Activated gamma-delta T cell treated with anti-CD3 and anti-CD28 coated beads, Interleukin-2, amount 50 U/mL, for 16 hours (primary cell): ENCODE measurements around the gene HOPX.
"Not testable (repeated sequence)": the region's sequence is repeated elsewhere in the genome, so short reads cannot be mapped to it uniquely, and the experiment has no call there.

Experiments
- DNase-seq: peaks from one replicate; pipeline ENCODE4 v3.0.0-alpha.2; 2020; ENCODE audit warnings: low read depth

The HOPX gene

DNA sequence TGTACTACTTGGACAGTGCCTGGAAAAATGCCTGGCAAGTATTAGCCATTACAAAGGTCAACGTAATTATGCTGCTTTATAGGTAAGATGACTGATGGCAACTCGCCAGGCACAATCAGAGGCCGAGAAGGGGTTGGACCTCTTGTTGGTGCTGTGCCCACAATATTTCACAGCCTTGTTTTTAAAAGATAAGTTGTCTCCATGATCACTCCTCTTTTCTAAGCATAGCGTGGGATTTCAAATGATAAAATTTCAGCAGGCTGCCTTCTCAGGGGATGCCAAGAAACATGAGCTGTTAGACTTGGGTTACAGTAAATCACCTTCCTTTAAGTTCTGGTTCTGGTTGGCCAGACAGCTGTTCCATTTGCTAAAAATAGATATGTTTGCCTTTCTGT, 26.9 kb downstream of the HOPX start:
- no peak for DNase-seq

- DNase-seq, result no peak
These were observed 27.4 kb downstream of the HOPX start for GRCh38 chr4:56653461-56654237.

DNA sequence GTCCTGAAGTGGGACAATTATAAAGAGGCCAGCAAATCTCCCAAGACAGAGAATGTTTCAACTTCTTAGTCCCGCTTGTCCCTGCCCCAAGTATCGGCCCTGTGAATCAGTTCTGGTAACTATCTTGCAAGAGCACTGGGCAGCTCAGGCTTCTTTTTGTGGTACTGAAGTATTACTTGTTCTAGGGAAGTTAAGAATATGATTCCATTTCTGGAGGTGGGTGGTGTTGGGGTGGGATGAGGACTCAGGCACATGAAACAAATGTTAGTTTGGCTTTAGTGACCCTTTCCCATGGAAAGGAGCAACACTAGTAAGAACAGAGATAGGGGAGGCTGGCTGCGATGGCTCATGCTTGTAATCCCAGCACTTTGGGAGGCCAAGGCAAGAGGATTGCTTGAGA, 28.9 kb downstream of the HOPX start:
- no peak for DNase-seq

DNA sequence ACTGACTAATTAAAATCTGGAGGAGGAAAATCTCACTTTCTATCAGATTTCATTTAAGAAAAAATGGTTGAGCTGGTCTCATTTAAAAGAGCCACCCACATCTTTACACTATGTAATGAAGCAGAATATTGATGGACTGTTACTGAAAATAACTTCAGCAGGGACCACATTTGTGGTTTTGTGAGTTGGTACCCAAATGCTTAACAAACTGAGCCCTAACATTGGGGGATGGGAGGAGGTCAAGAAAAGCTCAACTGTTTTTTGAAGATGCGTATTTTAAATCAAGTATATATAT, 30.1 kb downstream of the HOPX start:
- DNase-seq, result no peak

DNA sequence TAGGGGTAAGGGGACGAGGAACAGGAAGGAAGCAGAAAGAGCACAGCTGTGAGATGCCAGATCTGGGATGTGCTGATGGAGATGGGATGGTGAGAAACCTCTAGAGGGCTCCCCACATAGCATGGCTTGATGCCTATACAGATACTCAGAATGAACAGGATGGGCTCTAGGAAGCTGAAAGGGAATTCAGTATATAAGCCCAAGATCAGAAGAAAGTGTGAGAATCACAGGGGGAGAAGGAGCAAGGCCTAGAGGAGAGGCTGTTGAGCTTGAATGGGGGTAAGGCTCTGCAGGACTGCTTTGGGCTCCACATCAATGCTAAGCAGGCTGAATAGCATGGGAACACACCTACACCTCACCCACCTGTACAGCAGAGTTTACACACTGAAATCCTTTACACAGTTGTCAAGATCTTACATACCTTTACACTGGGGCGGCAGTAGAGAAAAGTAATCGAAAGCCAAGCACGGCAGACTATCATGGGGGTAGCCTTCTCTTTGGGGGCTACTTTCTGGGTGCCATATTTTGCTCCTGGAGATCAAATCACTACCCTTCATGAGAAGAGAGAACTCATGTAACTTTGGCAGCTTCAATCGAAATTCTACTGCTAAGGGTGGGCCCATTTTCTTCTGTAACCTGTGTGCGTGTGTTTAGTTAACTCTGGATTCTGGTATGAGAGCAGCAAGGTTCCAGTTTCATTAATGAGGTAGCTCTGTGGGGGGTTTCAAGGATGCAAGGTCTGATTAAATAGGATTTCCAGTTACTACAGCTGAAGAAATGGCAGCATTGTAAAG, 30.6 kb downstream of the HOPX start:
- no peak for DNase-seq

GRCh38 chr4:56649445-56650261, 31.4 kb downstream of the HOPX start:
- no peak for DNase-seq

DNA sequence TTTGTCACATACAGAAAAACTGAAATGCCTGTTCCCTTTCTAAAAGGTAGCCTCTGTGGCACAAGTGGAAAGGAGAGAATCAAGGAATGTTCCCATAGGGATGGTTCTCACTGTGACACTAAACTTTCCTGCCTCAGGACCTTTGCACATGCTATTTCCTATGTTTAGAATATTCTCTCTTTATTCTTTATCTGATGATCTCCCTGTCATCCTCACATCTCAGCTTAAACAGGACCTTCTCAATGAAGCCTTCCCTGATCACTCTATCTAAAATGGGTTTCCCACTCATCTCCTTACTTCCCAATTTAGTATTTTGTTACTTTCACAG, 32.3 kb downstream of the HOPX start:
- no peak for DNase-seq

DNA sequence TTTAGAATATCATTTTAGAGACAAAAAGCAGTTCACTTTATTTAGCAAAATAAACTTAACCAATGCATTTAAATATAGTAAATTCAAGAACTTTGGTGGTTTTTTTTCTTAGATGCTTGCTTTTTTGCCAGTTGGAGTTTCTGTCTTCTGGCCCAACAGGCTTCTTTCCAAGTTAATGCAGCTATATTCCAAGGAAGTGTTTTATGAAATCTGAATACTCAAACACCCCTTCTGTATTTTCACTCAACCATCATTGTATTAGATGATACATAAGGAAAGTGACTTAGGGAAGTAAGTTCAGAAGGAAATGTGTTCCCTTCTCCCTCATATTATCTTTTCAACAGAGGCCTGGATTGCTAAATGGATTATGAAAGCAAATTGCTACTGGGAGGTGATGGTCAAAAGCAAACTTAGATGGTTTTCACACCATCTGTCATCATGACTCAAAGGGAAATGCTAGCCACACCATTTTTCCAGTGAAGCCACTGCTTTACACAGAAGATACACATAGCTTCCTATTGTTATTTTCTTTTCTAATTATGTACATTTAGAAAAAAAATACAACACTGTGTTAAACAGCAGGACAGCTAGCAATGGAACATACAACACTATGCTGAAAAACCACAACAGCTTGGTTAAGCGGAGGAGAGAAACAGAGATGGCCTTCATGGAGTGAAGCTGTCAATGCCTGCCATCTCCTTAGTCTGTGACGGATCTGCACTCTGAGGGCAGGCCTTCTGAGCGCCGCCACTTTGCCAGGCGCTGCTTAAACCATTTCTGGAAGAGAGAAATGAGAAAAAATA, 32.9 kb downstream of the HOPX start:
- no peak for DNase-seq

- no peak for DNase-seq
These were observed 34.8 kb downstream of the HOPX start for GRCh38 chr4:56646341-56646740.

- DNase-seq, result no peak
These were observed 37.5 kb downstream of the HOPX start for GRCh38 chr4:56643596-56643995.

- DNase-seq, result no peak
These were observed 39.5 kb downstream of the HOPX start for GRCh38 chr4:56641494-56642051.

- no peak for DNase-seq
These were observed 40.2 kb downstream of the HOPX start for GRCh38 chr4:56640621-56641493.

- DNase-seq, result no peak
These were observed 43.3 kb downstream of the HOPX start for GRCh38 chr4:56637791-56638190.

DNA sequence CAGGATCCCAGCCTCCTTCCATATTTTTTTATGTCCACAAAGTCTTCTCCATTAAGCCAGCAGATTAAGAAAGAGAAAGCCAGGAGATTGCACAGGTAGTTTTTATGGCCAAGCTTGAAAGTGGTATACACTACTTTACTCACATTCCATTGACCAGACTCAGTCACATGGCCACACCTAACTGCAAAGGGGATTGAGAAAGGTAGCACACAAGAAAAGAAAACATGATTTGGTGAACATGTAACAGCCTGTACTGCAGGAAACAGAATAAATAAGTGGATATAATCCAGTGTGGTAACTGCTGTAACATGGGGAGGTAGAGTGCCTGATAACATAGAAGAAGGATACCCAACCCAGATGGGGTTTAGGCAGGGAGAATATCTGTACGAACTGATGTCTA, 43.9 kb downstream of the HOPX start:
- DNase-seq, result no peak

DNA sequence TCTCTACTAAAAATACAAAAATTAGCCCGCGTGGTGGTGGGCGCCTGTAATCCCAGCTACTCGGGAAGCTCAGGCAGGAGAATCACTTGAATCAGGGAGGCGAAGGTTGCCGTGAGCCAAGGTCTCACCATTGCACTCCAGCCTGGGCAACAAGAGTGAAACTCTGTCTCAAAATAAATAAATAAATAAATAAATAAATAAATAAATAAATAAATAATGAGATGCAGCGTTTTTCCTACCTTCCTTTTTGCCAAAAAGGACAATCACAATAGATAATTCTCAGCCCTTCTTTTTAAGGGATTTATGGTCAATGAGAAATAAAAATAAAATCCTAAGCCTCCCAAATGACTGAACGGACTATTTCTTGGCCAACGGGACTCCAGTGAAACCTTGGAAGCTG, 46.1 kb downstream of the HOPX start:
- not testable (repeated sequence) for DNase-seq

GRCh38 chr4:56633486-56633885, 47.6 kb downstream of the HOPX start:
- DNase-seq, result no peak

DNA sequence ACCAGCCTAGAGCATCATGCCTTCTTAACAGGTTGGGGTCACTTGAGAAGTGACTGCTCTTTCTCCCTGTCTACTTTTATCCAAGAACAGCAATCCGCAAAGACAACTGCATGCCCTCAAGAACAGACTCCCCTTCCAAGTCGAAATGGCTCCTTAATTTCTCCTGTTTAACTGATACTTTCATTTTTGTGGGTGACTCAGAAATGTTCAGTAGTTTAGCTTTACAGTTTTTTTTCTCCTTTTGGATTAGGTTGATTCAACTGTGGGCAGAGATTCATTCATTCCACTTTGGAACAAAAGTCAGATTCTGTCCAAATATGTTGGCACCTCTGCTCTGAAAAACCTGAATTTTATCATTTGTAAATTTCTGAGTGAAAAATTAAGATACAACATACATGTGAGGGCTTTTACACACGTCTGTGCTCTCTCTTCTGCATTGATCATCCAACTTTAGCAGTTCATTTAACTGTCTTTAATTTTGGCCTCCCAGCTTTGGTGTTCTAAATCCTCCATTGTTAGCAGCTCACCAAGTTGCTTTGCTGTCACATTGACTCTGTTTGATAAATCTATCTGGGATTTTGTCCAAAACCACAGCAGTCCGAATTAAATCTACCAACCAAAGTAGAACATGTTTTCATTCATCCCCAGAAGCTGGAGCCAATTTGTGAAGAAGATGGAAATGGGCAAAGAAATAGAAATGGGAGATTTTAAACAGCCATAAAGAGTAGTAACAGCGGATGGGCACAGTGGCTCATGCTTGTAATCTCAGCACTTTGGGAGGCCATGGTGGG, 50.0 kb downstream of the HOPX start:
- no peak for DNase-seq

GRCh38 chr4:56628592-56628991, 52.5 kb downstream of the HOPX start:
- DNase-seq, result no peak

DNA sequence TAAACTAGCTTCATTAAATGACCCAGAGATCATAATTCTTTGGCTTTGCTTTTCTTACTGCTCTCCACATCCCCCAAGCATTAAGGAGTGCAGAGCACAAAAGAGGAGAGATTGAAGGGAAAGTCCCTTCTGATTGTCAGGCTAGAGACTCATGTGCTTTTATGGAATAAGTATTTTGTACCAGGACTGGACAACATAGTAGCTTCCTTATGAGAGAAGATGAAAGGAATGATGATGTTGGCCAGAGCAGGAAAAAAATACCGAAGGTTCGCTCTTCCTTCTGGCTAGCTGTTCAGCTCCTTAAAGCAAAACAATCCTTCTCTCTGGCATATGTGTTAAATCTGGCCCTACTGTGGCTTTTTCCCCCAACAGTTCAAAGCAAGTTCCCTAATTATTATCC, 53.1 kb downstream of the HOPX start:
- no peak for DNase-seq

- no peak for DNase-seq
These were observed 53.7 kb downstream of the HOPX start for GRCh38 chr4:56627375-56627774.
